Measurements from ENCODE around the gene CCDC192.

CCDC192 gene

DNA sequence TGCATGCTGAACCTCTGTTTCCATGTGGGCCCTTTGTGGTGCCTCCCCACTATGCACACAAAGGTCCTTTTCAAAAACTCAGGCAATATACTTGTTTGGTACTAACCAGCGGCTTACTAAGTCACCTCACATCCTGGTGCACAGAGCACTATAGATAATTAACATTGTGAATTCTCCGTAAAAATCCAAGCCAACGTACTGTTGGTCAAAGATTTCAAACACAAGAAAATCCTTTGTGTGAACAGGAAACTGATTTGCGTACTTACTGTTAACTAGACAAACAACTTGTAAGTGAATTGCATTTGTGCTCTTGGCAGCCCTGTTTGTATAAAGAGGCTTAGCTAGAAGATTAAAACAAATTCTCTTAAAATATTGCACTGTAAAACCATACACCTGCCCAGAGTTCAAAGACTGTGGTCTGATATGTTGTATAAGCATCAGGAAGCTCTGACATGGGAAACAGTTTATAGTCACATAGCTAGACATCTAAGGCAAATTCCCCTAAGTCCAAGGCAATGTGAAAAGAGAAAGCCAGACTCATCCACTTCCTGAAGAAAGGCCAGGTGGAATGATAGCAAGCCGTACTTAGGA is 255.3 kb downstream of the CCDC192 start:
- Histone ChIP-seq H3K4me3 (ENCODE audit: insufficient read length, low read depth) (no peak overlapping the region), H3K9ac (ENCODE audit: insufficient read length, low read depth) (no peak overlapping the region), H3K4me1 (ENCODE audit: insufficient read depth, insufficient read length) (no peaks in the 10 kb centered on the region), H3K36me3 (ENCODE audit: insufficient read depth, insufficient read length, low read length) (no peaks in the 10 kb centered on the region), H3K9me3 (ENCODE audit: insufficient read depth, low read length) (no peaks in the 10 kb centered on the region), H3K27me3 (ENCODE audit: insufficient read depth, insufficient read length) (no peaks in the 10 kb centered on the region)
- TF ChIP-seq ZNF274 (IDR thresholded peaks at IDR 0.05; ENCODE audit: low read depth, low read length) (no peak), SUZ12 (IDR thresholded peaks at IDR 0.05; ENCODE audit: extremely low read depth, insufficient read depth, insufficient read length) (no peak), YY1 (IDR thresholded peaks at IDR 0.05; ENCODE audit: insufficient read depth, insufficient read length) (no peak)
- no peak for DNase-seq (ENCODE audit: low read depth, low spot score)

DNA sequence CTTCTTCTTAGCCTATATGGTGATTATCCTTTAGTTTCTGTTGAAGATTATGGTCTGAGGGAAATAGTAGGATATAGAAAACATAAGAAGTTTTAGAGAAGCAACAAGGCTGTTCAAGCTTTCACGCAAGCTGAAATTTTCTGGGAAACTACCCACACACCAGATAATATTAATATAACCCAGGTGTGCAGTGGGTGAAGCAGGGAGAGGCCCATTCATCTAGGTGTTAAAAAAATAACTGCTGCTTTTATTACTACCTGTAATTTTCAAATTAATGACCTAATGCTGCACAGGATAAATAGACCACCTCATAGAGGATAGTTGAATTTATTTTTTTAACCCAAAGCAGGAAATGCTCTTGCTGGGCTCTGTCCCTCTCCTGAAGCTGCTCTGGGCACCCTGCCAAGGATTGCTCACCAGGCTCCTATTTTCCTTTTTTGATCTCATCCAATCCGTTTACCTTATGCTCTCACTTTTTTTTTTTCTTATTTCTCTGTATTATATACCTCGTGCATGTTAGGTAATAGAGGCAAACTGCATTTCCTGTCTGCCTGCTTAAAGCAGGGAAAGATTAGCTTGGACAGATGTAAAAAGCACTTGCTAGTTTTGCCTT is 256.1 kb downstream of the CCDC192 start:
- no peaks in the 10 kb centered on the region for H3K27me3 ChIP-seq (ENCODE audit: insufficient read depth, insufficient read length)
- TF ChIP-seq SUZ12 (IDR thresholded peaks at IDR 0.05; ENCODE audit: extremely low read depth, insufficient read depth, insufficient read length): no peak
- TF ChIP-seq YY1 (IDR thresholded peaks at IDR 0.05; ENCODE audit: insufficient read depth, insufficient read length): no peak
- TF ChIP-seq ZNF274 (IDR thresholded peaks at IDR 0.05; ENCODE audit: low read depth, low read length): no peak
- H3K9me3 ChIP-seq (ENCODE audit: insufficient read depth, low read length): no peaks in the 10 kb centered on the region
- H3K36me3 ChIP-seq (ENCODE audit: insufficient read depth, insufficient read length, low read length): no peaks in the 10 kb centered on the region
- H3K9ac ChIP-seq (ENCODE audit: insufficient read length, low read depth): no peak overlapping the region
- DNase-seq (ENCODE audit: low read depth, low spot score): no peak
- H3K4me1 ChIP-seq (ENCODE audit: insufficient read depth, insufficient read length): no peaks in the 10 kb centered on the region
- no peak overlapping the region for H3K4me3 ChIP-seq (ENCODE audit: insufficient read length, low read depth)

DNA sequence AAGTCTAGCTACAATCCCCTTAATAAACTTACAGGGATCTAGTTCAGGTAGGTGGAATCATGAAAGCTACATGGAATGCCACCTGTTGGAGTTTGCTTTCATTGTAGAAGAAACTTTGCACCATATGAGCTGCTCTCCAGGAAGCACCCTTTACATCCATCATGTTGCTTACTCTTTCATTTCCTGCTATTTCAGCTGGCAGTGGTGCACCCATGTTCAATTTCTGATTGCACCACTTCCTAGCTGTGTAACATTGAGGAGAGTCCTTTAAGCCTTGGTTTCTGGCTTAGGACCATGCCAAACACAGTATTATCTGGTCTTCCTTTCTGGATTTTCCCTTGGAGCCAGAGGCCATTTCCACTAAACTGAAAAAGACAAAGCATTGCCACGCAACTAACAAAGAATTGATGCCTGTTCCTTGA is 257.1 kb downstream of the CCDC192 start:
- H3K27me3 ChIP-seq (ENCODE audit: insufficient read depth, insufficient read length): no peaks in the 10 kb centered on the region
- no peaks in the 10 kb centered on the region for H3K4me1 ChIP-seq (ENCODE audit: insufficient read depth, insufficient read length)
- TF ChIP-seq ZNF274 (IDR thresholded peaks at IDR 0.05; ENCODE audit: low read depth, low read length) (no peak), YY1 (IDR thresholded peaks at IDR 0.05; ENCODE audit: insufficient read depth, insufficient read length) (no peak), SUZ12 (IDR thresholded peaks at IDR 0.05; ENCODE audit: extremely low read depth, insufficient read depth, insufficient read length) (no peak)
- no peak overlapping the region for H3K9ac ChIP-seq (ENCODE audit: insufficient read length, low read depth)
- no peaks in the 10 kb centered on the region for H3K36me3 ChIP-seq (ENCODE audit: insufficient read depth, insufficient read length, low read length)
- H3K4me3 ChIP-seq (ENCODE audit: insufficient read length, low read depth): no peak overlapping the region
- DNase-seq (ENCODE audit: low read depth, low spot score): no peak
- H3K9me3 ChIP-seq (ENCODE audit: insufficient read depth, low read length): no peaks in the 10 kb centered on the region

DNA sequence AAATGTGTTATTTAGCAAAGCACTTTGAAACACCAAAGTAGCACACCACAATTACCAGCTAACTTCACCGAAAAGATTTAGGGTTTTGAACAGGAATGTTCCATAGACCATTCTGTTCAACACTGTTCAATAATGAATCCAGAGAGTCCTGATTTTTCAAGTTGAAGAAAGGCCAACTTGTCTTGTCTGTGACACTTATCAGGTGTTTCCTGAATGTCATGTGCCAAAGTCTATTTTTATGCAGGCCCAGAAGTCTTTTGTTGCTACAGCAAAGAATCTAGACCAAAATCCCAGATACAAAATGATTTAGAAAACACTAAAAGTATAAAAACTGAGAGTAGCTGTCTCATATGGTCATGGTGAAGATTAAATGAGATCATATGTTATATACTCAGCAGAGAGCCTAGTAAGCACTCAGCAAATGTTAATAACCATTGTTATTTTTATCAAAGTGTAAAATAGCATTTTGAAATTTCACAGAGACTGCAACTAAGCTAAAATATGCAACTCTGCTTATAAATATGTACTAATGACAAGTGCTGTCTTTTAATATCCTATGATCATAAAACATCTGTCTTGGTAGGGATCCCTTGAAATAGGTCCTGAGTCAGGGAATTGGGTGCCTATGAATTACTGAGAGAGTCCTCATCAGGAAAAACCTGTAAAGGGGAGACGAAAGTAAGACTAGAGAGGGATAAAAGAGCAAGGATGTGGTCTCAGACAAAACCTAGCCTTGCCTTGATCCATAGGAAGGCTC is 258.0 kb downstream of the CCDC192 start:
- no peak for DNase-seq (ENCODE audit: low read depth, low spot score)
- no peak for TF ChIP-seq ZNF274 (IDR thresholded peaks at IDR 0.05; ENCODE audit: low read depth, low read length)
- no peak for TF ChIP-seq SUZ12 (IDR thresholded peaks at IDR 0.05; ENCODE audit: extremely low read depth, insufficient read depth, insufficient read length)
- no peak for TF ChIP-seq YY1 (IDR thresholded peaks at IDR 0.05; ENCODE audit: insufficient read depth, insufficient read length)
- H3K36me3 ChIP-seq (ENCODE audit: insufficient read depth, insufficient read length, low read length): no peaks in the 10 kb centered on the region
- no peak overlapping the region for H3K9ac ChIP-seq (ENCODE audit: insufficient read length, low read depth)
- H3K4me3 ChIP-seq (ENCODE audit: insufficient read length, low read depth): no peak overlapping the region
- H3K4me1 ChIP-seq (ENCODE audit: insufficient read depth, insufficient read length): no peaks in the 10 kb centered on the region
- H3K9me3 ChIP-seq (ENCODE audit: insufficient read depth, low read length): no peaks in the 10 kb centered on the region
- H3K27me3 ChIP-seq (ENCODE audit: insufficient read depth, insufficient read length): no peaks in the 10 kb centered on the region

DNA sequence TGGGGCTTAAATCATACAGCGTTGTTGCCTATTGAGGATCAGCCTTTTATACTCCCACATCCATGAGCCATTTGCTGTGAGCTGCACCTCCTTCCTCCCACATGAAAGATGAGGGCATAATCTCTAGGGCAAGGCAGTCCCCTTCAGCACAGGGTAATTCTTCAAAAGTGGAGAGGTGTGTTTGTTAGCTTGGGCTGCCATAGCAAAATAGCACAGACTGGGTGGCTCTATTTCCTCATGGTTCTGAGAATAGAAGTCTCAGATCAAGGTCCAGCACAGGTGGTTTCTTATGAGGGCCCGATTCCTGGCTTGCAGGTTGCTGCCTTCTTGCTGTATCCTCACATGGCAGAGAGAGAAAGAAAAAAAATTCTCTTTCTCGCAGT is 258.6 kb downstream of the CCDC192 start:
- Histone ChIP-seq H3K9me3 (ENCODE audit: insufficient read depth, low read length) (no peaks in the 10 kb centered on the region), H3K4me3 (ENCODE audit: insufficient read length, low read depth) (no peak overlapping the region), H3K9ac (ENCODE audit: insufficient read length, low read depth) (no peak overlapping the region), H3K4me1 (ENCODE audit: insufficient read depth, insufficient read length) (no peaks in the 10 kb centered on the region), H3K27me3 (ENCODE audit: insufficient read depth, insufficient read length) (no peaks in the 10 kb centered on the region), H3K36me3 (ENCODE audit: insufficient read depth, insufficient read length, low read length) (no peaks in the 10 kb centered on the region)
- no peak for DNase-seq (ENCODE audit: low read depth, low spot score)
- TF ChIP-seq SUZ12 (IDR thresholded peaks at IDR 0.05; ENCODE audit: extremely low read depth, insufficient read depth, insufficient read length): no peak
- no peak for TF ChIP-seq ZNF274 (IDR thresholded peaks at IDR 0.05; ENCODE audit: low read depth, low read length)
- TF ChIP-seq YY1 (IDR thresholded peaks at IDR 0.05; ENCODE audit: insufficient read depth, insufficient read length): no peak

DNA sequence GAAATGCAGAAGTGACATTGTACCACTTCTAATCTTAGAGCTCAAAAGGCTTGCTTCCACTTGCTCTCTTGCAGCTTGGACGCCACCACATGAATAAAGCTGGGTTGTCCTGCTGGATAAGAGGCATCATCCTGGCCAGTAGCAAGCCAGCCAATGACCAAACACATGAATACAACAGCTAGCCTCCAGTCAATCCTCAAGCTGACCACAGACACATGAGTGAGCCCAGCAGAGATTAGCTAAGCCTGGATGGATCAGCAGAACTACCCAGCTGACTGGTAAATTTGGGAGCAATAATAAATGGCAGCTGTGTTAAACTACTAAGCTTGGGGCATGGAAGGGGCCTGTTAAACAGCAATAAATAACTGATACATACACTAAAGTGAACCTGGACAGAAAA is 259.3 kb downstream of the CCDC192 start:
- no peak for DNase-seq (ENCODE audit: low read depth, low spot score)
- H3K4me3 ChIP-seq (ENCODE audit: insufficient read length, low read depth): no peak overlapping the region
- no peaks in the 10 kb centered on the region for H3K27me3 ChIP-seq (ENCODE audit: insufficient read depth, insufficient read length)
- no peaks in the 10 kb centered on the region for H3K4me1 ChIP-seq (ENCODE audit: insufficient read depth, insufficient read length)
- TF ChIP-seq ZNF274 (IDR thresholded peaks at IDR 0.05; ENCODE audit: low read depth, low read length): no peak
- TF ChIP-seq SUZ12 (IDR thresholded peaks at IDR 0.05; ENCODE audit: extremely low read depth, insufficient read depth, insufficient read length): no peak
- TF ChIP-seq YY1 (IDR thresholded peaks at IDR 0.05; ENCODE audit: insufficient read depth, insufficient read length): no peak
- no peaks in the 10 kb centered on the region for H3K9me3 ChIP-seq (ENCODE audit: insufficient read depth, low read length)
- H3K36me3 ChIP-seq (ENCODE audit: insufficient read depth, insufficient read length, low read length): no peaks in the 10 kb centered on the region
- no peak overlapping the region for H3K9ac ChIP-seq (ENCODE audit: insufficient read length, low read depth)

DNA sequence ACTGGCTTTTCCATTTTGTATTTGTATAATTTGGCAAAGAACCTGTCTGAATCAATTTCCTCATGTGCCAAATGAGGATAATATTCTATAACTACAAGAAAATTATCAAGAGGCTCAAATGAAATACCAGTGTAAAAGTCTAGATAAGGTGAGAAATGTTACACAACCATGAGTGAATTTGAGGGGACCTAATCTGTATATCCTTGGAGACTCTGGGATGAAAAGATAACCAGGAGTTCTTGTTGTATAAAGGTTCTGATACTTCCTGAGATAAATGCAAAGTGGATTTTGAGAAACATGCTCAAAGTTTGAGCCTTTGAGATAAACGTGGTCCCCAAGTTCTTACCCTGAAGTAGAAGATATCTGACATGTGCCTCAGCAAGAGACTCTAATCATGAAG is 260.0 kb downstream of the CCDC192 start:
- H3K36me3 ChIP-seq (ENCODE audit: insufficient read depth, insufficient read length, low read length): no peaks in the 10 kb centered on the region
- no peaks in the 10 kb centered on the region for H3K9me3 ChIP-seq (ENCODE audit: insufficient read depth, low read length)
- TF ChIP-seq YY1 (IDR thresholded peaks at IDR 0.05; ENCODE audit: insufficient read depth, insufficient read length) (no peak), ZNF274 (IDR thresholded peaks at IDR 0.05; ENCODE audit: low read depth, low read length) (no peak), SUZ12 (IDR thresholded peaks at IDR 0.05; ENCODE audit: extremely low read depth, insufficient read depth, insufficient read length) (no peak)
- no peaks in the 10 kb centered on the region for H3K27me3 ChIP-seq (ENCODE audit: insufficient read depth, insufficient read length)
- H3K4me3 ChIP-seq (ENCODE audit: insufficient read length, low read depth): no peak overlapping the region
- DNase-seq (ENCODE audit: low read depth, low spot score): no peak
- H3K9ac ChIP-seq (ENCODE audit: insufficient read length, low read depth): no peak overlapping the region
- no peaks in the 10 kb centered on the region for H3K4me1 ChIP-seq (ENCODE audit: insufficient read depth, insufficient read length)

All from NT2/D1 (cell line).